NOMO-1 (cell line): Measurements from ENCODE around the gene MOAP1.
"Not testable (repeated sequence)": the region's sequence is repeated elsewhere in the genome, so short reads cannot be mapped to it uniquely, and the experiment has no call there.

Experiments used
- DNase-seq, 2 experiments: peaks; one replicate each; lab custom pipeline; 2025; ENCODE audit not compliant: unreplicated experiment in 2 of 2; lab: John Stamatoyannopoulos, UW

Gene MOAP1

GRCh38 chr14:93186466-93186865 is 1.8 kb upstream of the MOAP1 start:
- DNase-seq = no peak

DNA sequence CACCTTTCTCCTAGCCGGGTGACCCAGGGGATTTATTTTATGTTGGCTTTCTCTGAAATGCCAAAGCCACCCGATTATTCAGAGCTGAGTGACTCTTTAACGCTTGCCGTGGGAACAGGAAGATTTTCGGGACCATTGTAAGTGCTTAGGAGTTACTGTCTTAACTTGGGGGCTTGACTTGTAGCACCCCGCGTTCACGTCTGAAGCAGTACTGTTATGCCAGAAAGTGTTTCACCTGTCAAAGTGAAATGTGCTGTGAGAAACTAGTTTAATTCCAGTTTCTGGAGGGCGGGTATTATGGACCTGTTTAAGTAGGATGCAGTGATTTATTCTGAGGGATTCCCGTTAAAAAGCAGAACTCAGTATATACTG is 638 bp upstream of the MOAP1 start:
- DNase-seq = no peak

- no peak for DNase-seq
Observed at GRCh38 chr14:93183596-93184317, 940 bp downstream of the MOAP1 start.

DNA sequence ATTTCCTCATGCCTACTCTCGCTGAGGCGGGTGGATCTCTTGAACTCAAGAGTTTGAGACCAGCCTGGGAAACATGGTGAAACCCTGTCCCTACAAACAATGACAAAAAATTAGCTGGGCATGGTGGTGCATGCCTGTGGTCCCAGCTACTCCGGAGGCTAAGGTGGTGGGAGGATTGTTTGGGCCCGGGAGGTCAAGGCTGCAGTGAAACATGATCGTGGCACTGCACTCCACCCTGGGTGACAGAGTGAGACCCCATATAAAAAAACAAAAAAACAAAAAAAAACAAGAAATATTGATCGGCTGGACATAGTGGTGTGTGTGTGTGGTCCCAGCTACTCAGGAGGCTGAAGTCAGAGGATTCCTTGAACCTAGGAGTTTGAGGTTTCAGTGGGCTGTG is 9.2 kb downstream of the MOAP1 start:
- DNase-seq = no peak

DNA sequence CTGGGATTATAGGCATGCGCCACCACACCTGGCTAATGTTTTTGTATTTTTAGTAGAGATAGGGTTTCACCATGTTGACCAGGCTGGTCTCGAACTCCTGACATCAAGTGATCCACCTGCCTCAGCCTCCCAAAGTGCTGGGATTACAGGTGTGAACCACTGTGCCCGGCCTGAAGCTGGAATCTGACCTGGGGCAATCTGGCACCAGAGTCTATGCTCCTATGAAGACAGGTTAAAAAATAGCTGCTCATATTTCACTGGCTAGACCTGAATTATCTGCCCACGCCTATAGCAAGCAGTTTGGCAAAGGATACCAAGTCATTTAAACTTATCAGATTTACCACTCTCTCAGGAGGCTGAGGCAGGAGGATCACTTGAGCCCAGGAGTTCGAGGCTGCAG is 10.0 kb downstream of the MOAP1 start:
- DNase-seq = not testable (repeated sequence)

DNA sequence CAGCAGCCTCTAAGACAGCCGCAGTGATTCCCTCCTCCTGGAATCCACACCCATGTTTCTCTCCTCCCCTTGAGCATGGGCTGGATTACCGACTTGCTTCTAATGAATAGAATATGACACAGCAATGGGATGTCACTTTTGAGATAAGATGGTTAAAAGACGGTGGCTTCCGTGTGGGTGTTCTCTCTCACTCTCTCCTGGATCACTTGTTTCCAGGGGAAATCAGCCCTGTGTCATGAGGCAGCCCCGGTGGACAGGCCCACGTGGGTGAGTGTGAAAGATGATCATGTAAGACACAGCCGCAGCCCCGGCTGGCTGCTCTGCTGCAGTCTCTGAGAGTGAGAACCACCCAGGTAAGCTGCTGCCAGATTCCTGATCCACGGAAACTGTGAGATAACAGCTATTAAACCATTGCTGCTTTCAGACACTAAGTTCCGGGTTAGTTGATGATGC is 10.7 kb downstream of the MOAP1 start:
- no peak for DNase-seq

- no peak for DNase-seq
Observed at GRCh38 chr14:93171376-93171775, 13.3 kb downstream of the MOAP1 start.

DNA sequence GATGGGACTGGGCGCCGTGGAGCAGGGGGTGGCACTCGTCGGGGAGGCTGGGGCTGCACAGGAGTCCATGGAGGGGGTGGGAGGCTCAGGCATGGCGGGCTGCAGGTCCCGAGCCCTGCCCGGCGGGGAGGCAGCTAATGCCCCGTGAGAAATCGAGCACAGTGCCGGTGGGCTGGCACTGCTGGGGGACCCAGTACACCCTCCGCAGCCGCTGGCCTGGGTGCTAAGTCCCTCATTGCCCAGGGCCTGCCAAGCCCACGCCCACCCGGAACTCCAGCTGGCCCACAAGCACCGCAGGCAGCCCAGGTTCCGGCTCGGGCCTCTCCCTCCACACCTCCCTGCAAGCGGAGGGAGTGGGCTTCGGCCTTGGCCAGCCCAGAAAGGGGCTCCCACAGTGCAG is 14.6 kb downstream of the MOAP1 start:
- not testable (repeated sequence) for DNase-seq

DNA sequence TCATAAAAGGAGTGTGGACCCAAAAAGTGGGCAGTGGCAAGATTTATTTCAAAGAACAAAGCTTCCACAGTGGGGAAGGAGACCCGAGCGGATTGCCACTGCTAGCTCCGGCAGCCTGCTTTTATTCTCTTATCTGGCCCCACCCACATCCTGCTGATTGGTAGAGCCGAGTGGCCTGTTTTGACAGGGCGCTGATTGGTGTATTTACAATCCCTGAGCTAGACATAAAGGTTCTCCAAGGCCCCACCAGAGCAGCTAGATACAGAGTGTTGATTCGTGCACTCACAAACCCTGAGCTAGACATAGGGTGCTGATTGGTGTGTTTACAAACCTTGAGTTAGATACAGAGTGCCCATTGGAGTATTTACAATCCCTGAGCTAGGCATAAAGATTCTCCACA is 15.1 kb downstream of the MOAP1 start:
- not testable (repeated sequence) for DNase-seq

GRCh38 chr14:93168610-93169009 is 16.1 kb downstream of the MOAP1 start:
- DNase-seq = not testable (repeated sequence)

- not testable (repeated sequence) for DNase-seq
Observed at GRCh38 chr14:93165271-93166265, 19.1 kb downstream of the MOAP1 start.

DNA sequence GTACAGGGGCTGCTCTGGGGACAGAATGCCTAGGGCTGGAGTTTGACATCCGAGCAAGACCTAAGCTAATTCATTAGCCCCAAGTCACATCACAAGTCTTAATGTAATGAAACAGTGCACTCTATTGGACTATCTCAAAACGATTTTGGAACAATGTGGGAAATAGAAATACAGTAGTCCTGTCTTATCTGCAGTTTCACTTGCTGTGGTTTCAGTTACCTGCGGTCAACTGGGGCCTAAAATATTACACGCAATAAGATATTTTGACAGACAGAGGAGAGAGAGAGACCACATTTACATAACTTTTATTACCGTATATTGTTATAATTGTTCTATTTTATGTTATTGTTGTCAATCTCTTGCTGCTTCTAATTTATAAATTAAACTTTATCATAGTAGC is 21.1 kb downstream of the MOAP1 start:
- DNase-seq = peak in 1 of 2 experiments; percentile 25

DNA sequence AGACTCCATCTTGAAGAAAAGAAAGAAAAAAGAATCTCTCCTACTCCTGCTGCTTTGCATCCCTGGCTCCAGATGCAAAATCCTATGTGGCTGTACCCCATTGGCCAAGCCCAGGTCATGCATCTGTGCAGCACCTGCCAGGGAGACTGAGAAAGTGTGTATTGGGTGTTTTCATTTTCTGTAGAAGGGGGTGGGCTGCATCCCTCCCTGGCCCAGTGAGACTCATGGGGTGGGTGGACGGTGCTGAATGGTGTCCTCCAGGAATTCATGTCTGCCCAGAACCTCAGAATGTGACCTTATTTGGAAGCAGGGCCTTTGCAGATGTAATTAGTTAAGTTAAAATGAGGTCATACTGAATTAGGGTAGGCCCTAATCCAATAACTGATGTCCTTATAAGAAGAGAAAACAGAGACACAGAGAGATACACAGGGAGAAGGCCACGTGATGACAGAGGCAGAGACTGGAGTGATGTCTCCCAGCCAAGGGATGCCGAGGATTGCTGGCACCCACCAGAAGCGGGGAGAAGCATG is 23.2 kb downstream of the MOAP1 start:
- no peak for DNase-seq

DNA sequence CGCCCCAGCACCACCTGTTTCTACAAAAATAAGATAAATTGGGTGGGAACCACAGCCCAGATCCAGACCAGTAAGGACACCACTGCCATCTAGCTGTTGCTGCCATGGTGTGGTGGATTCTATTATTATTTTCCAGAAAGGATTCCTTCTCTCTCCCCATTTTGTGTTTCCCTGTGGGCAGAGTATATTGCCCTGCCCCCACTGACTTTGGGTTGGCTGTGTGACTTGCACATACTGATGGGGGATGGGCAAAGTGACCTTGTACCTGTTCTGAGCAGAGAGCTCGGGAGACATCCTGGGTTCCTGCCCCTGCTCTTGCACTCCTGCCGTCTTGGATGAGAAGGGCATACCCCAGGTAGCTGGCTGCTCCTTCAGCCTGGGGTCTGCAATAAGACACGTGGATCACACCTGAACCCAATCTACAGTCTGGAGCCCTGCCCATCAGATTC is 24.3 kb downstream of the MOAP1 start:
- DNase-seq = no peak

- not testable (repeated sequence) for DNase-seq
Observed at GRCh38 chr14:93159625-93160352, 24.9 kb downstream of the MOAP1 start.

GRCh38 chr14:93158349-93158748 is 26.3 kb downstream of the MOAP1 start:
- not testable (repeated sequence) for DNase-seq

DNA sequence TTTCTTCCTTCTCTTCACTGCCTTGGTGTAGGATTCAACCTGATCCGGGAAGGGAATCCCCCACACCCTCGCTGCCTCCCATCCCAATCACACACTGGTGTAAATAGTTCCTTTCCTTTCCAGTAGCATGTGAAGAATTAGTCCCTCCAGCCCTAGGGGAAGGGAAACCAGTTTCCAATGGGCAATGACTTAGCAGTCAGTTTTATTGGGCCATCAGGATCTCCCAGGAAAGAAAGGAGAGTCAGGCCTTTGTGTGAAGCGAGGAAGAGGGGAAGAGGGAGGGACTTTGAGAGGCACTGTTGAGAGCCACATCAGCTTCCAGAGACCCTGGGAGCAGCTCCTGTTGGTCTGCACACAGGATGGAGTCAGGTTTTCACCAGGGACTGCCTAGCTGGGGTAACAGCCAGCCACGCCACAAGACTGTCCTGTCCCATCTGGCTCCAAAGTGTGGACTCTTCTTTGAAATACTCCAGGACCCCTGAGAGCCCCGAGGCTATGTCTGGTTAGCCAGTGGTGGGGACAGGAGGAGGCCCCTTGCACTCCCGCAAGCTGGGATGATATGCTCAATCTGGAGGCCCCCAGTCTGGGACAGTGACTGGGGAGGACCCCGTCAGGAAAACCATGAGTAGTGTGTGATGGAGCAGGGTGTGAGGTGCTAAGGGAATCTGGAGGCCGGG is 27.9 kb downstream of the MOAP1 start:
- no peak for DNase-seq

DNA sequence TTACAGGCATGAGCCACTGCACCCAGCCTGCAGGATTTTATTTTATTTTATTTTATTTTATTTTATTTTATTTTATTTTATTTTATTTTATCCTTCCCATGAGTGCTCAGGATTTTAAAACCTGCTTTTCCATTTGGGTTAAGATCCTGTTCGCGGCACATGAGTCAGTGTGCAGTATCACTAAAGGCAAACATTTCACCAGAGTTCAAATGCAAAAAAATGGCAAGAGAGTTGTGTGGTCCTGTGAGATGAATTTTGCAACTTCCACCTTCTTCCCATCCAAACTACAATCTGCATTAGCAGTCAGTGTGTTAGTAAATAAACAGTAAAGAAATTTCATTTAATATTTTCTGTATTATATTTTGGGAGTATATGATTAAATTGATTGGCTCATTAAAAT is 29.0 kb downstream of the MOAP1 start:
- DNase-seq = no peak

DNA sequence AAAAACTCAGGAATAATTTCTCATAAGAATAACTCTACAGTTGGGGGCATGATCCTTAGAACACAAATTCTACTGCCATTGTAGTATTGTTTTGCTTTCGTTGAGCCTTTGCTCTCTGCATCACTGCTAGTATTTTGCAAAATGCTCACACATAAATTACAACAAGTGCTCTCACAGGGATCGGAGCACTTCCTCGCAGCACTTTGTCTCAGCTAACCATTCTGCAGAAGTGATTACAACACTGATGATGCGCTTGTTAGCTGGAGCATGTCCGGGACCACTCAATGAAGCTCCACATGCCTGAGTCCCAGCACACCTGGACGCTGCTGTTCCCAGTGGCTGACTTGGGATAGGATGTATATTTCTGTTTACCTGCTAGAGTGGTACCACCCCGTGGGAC is 31.6 kb downstream of the MOAP1 start:
- DNase-seq = peak in 1 of 2 experiments; percentile 55
